WTC11 (cell line): Measurements from ENCODE around the gene SYK.

ENCODE experiments used
- CREB1 ChIP-seq: sonication (generic); formaldehyde crosslinking; IDR thresholded peaks from 2 replicates; pipeline ENCODE4 v1.8.0; 2023; ENCODE audit warnings: mild to moderate bottlenecking, missing genetic modification reagents
- CREM ChIP-seq: sonication (generic); formaldehyde crosslinking; IDR thresholded peaks from 2 replicates; pipeline ENCODE4 v1.8.1; 2022; ENCODE audit warnings: mild to moderate bottlenecking, missing genetic modification reagents, moderate library complexity
- FOXP1 ChIP-seq: sonication (generic); formaldehyde crosslinking; IDR thresholded peaks from 2 replicates; pipeline ENCODE4 v1.8.0; 2022; ENCODE audit warnings: missing genetic modification reagents, mild to moderate bottlenecking, moderate library complexity, borderline replicate concordance
- GRHL2 ChIP-seq: fragments of 250-450 bp; sonication (Bioruptor Pico); IDR thresholded peaks from 2 replicates; pipeline ENCODE4 v1.8.0; 2022; ENCODE audit warnings: mild to moderate bottlenecking, moderate library complexity; ENCODE audit not compliant: insufficient replicate concordance, severe bottlenecking
- NFYB ChIP-seq: sonication (generic); formaldehyde crosslinking; conservative IDR thresholded peaks from 2 replicates; pipeline ENCODE4 v1.8.0; 2022; ENCODE audit warnings: low read depth, missing genetic modification reagents
- TF ChIP-seq, protein P1 (sequence below): sonication (generic); formaldehyde crosslinking; IDR thresholded peaks from 2 replicates; pipeline ENCODE4 v1.8.0; 2022; ENCODE audit warnings: mild to moderate bottlenecking, missing genetic modification reagents
- TF ChIP-seq, protein P2 (sequence below): fragments of 200-600 bp; IDR thresholded peaks from 2 replicates; pipeline ENCODE4 v1.8.0; 2022; ENCODE audit warnings: antibody characterized with exemption
- TF ChIP-seq, protein P3 (sequence below): sonication (generic); formaldehyde crosslinking; IDR thresholded peaks from 2 replicates; pipeline ENCODE4 v1.8.1; 2023; ENCODE audit warnings: mild to moderate bottlenecking, moderate library complexity, missing genetic modification reagents
- TF ChIP-seq, protein P4 (sequence below): fragments of 250-450 bp; sonication (Bioruptor Pico); IDR thresholded peaks from 2 replicates; pipeline ENCODE4 v1.8.0; 2021; ENCODE audit warnings: mild to moderate bottlenecking
- TF ChIP-seq, protein P5 (sequence below): fragments of 250-450 bp; sonication (Bioruptor Pico); conservative IDR thresholded peaks from 2 replicates; pipeline ENCODE4 v1.9.0; 2021; ENCODE audit warnings: mild to moderate bottlenecking
- TF ChIP-seq, protein P6 (sequence below): sonication (generic); formaldehyde crosslinking; IDR thresholded peaks from 2 replicates; pipeline ENCODE4 v1.8.0; 2022; ENCODE audit warnings: missing genetic modification reagents

DNA sequence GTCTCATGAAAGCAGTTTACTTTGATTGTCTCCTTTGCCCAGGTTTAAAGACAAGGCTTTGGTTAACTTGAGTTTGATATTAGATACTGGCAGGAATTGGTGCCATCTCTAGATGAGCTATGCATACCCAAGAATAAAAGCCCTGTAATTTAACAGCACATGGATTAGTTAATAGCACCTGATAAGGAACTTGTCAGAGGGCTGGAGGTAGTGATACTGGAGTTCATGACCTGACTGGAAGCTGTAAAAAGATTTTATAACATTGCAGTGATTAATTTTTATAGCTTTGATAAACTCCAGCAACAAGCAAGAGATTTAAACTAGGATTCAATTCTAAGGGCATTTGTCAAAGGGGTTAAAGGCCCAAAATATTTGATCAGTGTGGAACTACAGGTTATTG, 34.9 kb upstream of the SYK start:
- TF ChIP-seq, protein P1, sequence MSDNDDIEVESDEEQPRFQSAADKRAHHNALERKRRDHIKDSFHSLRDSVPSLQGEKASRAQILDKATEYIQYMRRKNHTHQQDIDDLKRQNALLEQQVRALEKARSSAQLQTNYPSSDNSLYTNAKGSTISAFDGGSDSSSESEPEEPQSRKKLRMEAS = no peak
- TF ChIP-seq, protein P2, sequence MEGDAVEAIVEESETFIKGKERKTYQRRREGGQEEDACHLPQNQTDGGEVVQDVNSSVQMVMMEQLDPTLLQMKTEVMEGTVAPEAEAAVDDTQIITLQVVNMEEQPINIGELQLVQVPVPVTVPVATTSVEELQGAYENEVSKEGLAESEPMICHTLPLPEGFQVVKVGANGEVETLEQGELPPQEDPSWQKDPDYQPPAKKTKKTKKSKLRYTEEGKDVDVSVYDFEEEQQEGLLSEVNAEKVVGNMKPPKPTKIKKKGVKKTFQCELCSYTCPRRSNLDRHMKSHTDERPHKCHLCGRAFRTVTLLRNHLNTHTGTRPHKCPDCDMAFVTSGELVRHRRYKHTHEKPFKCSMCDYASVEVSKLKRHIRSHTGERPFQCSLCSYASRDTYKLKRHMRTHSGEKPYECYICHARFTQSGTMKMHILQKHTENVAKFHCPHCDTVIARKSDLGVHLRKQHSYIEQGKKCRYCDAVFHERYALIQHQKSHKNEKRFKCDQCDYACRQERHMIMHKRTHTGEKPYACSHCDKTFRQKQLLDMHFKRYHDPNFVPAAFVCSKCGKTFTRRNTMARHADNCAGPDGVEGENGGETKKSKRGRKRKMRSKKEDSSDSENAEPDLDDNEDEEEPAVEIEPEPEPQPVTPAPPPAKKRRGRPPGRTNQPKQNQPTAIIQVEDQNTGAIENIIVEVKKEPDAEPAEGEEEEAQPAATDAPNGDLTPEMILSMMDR = no peak
- TF ChIP-seq, protein P3, sequence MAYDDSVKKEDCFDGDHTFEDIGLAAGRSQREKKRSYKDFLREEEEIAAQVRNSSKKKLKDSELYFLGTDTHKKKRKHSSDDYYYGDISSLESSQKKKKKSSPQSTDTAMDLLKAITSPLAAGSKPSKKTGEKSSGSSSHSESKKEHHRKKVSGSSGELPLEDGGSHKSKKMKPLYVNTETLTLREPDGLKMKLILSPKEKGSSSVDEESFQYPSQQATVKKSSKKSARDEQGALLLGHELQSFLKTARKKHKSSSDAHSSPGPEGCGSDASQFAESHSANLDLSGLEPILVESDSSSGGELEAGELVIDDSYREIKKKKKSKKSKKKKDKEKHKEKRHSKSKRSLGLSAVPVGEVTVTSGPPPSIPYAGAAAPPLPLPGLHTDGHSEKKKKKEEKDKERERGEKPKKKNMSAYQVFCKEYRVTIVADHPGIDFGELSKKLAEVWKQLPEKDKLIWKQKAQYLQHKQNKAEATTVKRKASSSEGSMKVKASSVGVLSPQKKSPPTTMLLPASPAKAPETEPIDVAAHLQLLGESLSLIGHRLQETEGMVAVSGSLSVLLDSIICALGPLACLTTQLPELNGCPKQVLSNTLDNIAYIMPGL (CRISPR knock-in tag) = no peak
- TF ChIP-seq GRHL2 (CRISPR knock-in tag) = no peak
- no peak for TF ChIP-seq CREB1
- TF ChIP-seq CREM (CRISPR knock-in tag) = no peak
- TF ChIP-seq FOXP1 (CRISPR knock-in tag) = no peak
- TF ChIP-seq, protein P4, sequence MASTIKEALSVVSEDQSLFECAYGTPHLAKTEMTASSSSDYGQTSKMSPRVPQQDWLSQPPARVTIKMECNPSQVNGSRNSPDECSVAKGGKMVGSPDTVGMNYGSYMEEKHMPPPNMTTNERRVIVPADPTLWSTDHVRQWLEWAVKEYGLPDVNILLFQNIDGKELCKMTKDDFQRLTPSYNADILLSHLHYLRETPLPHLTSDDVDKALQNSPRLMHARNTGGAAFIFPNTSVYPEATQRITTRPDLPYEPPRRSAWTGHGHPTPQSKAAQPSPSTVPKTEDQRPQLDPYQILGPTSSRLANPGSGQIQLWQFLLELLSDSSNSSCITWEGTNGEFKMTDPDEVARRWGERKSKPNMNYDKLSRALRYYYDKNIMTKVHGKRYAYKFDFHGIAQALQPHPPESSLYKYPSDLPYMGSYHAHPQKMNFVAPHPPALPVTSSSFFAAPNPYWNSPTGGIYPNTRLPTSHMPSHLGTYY (CRISPR knock-in tag) = no peak
- no peak for TF ChIP-seq NFYB
- TF ChIP-seq, protein P5, sequence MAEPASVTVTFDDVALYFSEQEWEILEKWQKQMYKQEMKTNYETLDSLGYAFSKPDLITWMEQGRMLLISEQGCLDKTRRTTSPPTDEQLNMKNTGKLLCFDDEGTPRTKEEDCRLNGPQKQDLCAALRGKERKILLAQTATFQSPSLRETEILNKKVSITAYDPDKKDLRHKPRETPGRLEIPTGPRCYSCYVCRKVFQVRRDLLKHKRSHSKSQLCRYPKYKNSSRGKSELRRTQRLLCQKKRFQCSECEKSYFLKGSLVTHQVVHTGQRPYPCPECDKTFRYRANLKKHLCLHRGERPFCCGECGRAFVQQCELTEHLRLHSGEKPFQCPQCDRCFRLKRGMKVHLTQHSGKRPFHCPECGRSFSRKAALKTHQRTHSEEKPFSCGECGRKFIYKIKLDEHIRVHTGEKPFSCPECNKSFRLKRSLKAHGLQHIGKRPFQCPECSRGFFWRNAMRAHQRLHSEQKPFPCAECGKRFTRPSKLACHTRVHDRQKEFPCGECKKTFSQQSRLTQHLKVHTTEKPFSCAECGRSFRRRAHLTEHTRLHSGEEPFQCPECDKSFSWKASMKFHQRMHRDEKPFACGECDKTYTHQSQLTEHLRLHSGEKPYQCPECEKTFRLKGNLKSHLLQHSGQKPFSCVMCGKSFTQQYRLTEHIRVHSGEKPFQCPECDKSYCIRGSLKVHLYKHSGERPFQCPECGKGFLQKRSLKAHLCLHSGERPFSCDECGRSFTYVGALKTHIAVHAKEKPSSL = no peak
- TF ChIP-seq, protein P6, sequence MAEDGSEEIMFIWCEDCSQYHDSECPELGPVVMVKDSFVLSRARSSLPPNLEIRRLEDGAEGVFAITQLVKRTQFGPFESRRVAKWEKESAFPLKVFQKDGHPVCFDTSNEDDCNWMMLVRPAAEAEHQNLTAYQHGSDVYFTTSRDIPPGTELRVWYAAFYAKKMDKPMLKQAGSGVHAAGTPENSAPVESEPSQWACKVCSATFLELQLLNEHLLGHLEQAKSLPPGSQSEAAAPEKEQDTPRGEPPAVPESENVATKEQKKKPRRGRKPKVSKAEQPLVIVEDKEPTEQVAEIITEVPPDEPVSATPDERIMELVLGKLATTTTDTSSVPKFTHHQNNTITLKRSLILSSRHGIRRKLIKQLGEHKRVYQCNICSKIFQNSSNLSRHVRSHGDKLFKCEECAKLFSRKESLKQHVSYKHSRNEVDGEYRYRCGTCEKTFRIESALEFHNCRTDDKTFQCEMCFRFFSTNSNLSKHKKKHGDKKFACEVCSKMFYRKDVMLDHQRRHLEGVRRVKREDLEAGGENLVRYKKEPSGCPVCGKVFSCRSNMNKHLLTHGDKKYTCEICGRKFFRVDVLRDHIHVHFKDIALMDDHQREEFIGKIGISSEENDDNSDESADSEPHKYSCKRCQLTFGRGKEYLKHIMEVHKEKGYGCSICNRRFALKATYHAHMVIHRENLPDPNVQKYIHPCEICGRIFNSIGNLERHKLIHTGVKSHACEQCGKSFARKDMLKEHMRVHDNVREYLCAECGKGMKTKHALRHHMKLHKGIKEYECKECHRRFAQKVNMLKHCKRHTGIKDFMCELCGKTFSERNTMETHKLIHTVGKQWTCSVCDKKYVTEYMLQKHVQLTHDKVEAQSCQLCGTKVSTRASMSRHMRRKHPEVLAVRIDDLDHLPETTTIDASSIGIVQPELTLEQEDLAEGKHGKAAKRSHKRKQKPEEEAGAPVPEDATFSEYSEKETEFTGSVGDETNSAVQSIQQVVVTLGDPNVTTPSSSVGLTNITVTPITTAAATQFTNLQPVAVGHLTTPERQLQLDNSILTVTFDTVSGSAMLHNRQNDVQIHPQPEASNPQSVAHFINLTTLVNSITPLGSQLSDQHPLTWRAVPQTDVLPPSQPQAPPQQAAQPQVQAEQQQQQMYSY (CRISPR knock-in tag) = no peak
